ENCODE results near the gene PRKCZ.

- TF ChIP-seq CTCF (IDR thresholded peaks at IDR 0.05) (no peak), POLR2AphosphoS5 (IDR thresholded peaks at IDR 0.05) (peak in 1 of 2 donors; percentile 33)
Measured at GRCh38 chr1:2208309-2209239, 158.4 kb downstream of the PRKCZ start.

All from esophagus muscularis mucosa (tissue), 3 donors.